BJ (cell line): ENCODE measurements around the gene CCDC30. TPM values are rescaled to one million over a fixed set of nuclear protein-coding genes. Genes with fewer than 3 reads are reported as not detected.

Source experiments
- CTCF ChIA-PET: fragments of 350-600 bp; formaldehyde crosslinking; extraction: SDS; loops from one replicate; lab custom pipeline; 2021; ENCODE audit warnings: antibody characterized with exemption, inconsistent platforms; lab: Yijun Ruan, JAX
- POLR2A ChIA-PET: fragments of 300-600 bp; sonication (Branson Sonifier 250); formaldehyde crosslinking; extraction: SDS; loops from one replicate; lab custom pipeline; 2021; ENCODE audit warnings: antibody characterized with exemption; lab: Charles Lee
- DNase-seq: peaks from one replicate; pipeline ENCODE4 v3.0.0-alpha.2; 2011; ENCODE audit warnings: low read depth
- H3K27me3 ChIP-seq: 2 replicates; pipeline ENCODE4 v1.6.0; 2011; ENCODE audit warnings: low read length; ENCODE audit not compliant: control insufficient read depth, insufficient read depth
- H3K36me3 ChIP-seq: 2 replicates; pipeline ENCODE4 v1.5.1; 2011; ENCODE audit warnings: low read length; ENCODE audit not compliant: control insufficient read depth, insufficient read depth
- H3K4me3 ChIP-seq: 2 replicates; pipeline ENCODE4 v1.5.1; 2011; ENCODE audit warnings: low read depth, mild to moderate bottlenecking, control low read depth, low read length
- CTCF ChIP-seq: IDR thresholded peaks from 2 replicates; pipeline ENCODE4 v1.5.1; 2011; ENCODE audit warnings: low read depth, mild to moderate bottlenecking, control low read depth, inconsistent platforms, low read length, moderate library complexity; ENCODE audit not compliant: insufficient read depth
- polyA minus RNA-seq: library from RNA; depleted of rRNA, polyadenylated mRNA; stranded (reverse); fragments of >200 nt; gene quantifications from 2 replicates; pipeline ENCODE4 v1.2.3, GENCODE V29; 2011; rRNA and poly(A)+ RNA removed
- polyA plus RNA-seq: library from polyadenylated mRNA; depleted of rRNA; stranded (reverse); fragments of >200 nt; gene quantifications from 2 replicates; pipeline ENCODE4 v1.2.3, GENCODE V29; 2011; rRNA removed

Gene CCDC30
- 0.26 and 0.38 TPM in 2 replicates for polyA plus RNA-seq
- polyA minus RNA-seq, result 0.95 and 2.2 TPM in 2 replicates

DNA sequence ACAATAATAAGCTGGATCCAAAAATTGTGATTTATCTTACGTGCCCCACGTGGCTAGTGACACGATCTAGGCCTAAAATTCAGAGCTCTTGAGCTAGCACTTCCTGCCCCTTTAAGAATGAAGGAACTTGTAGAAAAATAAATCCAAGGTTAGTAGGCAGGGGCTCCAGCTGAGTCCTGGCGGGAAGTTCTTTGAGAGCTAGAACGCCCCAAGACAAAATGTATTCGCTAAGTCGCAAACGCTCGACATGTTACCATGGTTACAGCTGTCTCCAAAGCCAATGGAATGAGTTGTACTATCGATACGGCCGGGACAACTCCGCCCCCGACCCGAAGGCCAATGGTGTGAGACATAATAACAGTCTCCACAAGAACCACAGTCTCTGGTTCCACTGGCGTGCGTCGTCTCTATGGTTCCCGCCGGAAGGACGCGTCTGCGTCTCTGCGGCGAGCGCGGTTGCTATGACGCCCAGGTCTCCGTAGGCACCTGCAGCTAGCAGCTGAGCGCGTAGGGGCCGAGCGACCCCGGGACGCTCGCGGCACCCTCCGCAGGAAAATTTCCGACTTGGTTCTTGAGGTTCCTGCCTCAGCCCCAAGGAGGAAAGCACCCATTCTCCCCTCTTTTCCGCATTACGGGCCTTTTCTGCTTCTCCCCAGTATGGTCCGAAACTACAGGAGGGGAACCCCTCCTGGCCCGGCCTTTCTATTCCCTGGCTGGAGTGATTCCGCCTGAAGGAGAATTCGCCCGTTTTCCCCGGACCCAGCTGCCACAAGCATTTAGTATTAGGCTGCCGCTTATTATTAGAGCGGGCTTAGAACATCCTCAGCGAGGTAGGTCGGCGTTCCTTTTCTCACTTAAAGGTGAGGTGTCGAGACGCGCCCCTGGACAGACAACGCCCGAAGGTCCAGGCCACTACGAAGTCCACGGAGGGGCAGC lies at the start of gene CCDC30:
TSS of gene CCDC30 (plus strand) at position 459 of the 936 bp plus-strand sequence. CDS start 17,266 bp downstream, outside the sequence.
- H3K27me3 ChIP-seq, result no peaks in the 10 kb centered on the region
- ChIA-PET CTCF (interaction anchor here (1.2 to 1.4 kb wide), 2 partner anchors 9 to 290 kb away, joined by 3 to 5 read pairs; no protein-coding TSS in a partner anchor), POLR2A (no interaction called here)
- no peaks in the 10 kb centered on the region; the same call in 1 of the 2 replicates for H3K36me3 ChIP-seq
- no peak for TF ChIP-seq CTCF
- peak; percentile 93 for DNase-seq
- H3K4me3 ChIP-seq, result peak within 1 kb of the TSS; percentile 80

- Histone ChIP-seq H3K36me3 (no peaks in the 10 kb centered on the region), H3K27me3 (peaks cover 5% of the 10 kb centered on the region), H3K4me3 (no peak overlapping the region)
- no peak for TF ChIP-seq CTCF
- ChIA-PET POLR2A (no interaction called here), CTCF (no interaction called here)
- DNase-seq, result no peak
These were observed 48.3 kb upstream of the CCDC30 start for GRCh38 chr1:42414551-42415496.

GRCh38 chr1:42417166-42417565 lies 45.9 kb upstream of the CCDC30 start:
- POLR2A ChIA-PET, result no interaction called here
- DNase-seq, result no peak
- Histone ChIP-seq H3K27me3 (peaks cover 5% of the 10 kb centered on the region), H3K36me3 (no peaks in the 10 kb centered on the region), H3K4me3 (no peak overlapping the region)
- no peak for TF ChIP-seq CTCF
- CTCF ChIA-PET, result no interaction called here

GRCh38 chr1:42418516-42418915 lies 44.6 kb upstream of the CCDC30 start:
- POLR2A ChIA-PET, result no interaction called here
- peaks cover 9% of the 10 kb centered on the region for H3K27me3 ChIP-seq
- TF ChIP-seq CTCF, result no peak
- H3K4me3 ChIP-seq, result no peak overlapping the region
- no peaks in the 10 kb centered on the region for H3K36me3 ChIP-seq
- no peak for DNase-seq
- CTCF ChIA-PET, result no interaction called here
